IPS-20b (cell line): Measurements from ENCODE around the gene SCFD2.

Experiments
- H3K27ac ChIP-seq: one replicate; pipeline ENCODE4 v1.5.1; 2013; ENCODE audit warnings: low read length
- H3K27me3 ChIP-seq: 2 replicates; pipeline ENCODE4 v1.6.1; 2013; ENCODE audit warnings: mild to moderate bottlenecking, low read length, inconsistent platforms; ENCODE audit not compliant: insufficient read depth
- H3K36me3 ChIP-seq: 2 replicates; pipeline ENCODE4 v1.6.1; 2013; ENCODE audit warnings: low read depth, mild to moderate bottlenecking, inconsistent platforms, low read length, moderate library complexity; ENCODE audit not compliant: insufficient read depth
- H3K4me1 ChIP-seq: 2 replicates; pipeline ENCODE4 v1.6.1; 2013; ENCODE audit warnings: mild to moderate bottlenecking, control low read depth, inconsistent platforms, low read length, moderate library complexity; ENCODE audit not compliant: insufficient read depth
- H3K4me3 ChIP-seq: 2 replicates; pipeline ENCODE4 v1.5.1; 2013; ENCODE audit warnings: mild to moderate bottlenecking, low read length, inconsistent platforms
- H3K9ac ChIP-seq: 2 replicates; pipeline ENCODE4 v1.6.1; 2013; ENCODE audit warnings: low read depth, mild to moderate bottlenecking, inconsistent platforms, low read length, moderate library complexity
- H3K9me3 ChIP-seq: 2 replicates; pipeline ENCODE4 v1.6.1; 2013; ENCODE audit warnings: mild to moderate bottlenecking, low read depth, low read length, inconsistent platforms; ENCODE audit not compliant: insufficient read depth

SCFD2 gene

DNA sequence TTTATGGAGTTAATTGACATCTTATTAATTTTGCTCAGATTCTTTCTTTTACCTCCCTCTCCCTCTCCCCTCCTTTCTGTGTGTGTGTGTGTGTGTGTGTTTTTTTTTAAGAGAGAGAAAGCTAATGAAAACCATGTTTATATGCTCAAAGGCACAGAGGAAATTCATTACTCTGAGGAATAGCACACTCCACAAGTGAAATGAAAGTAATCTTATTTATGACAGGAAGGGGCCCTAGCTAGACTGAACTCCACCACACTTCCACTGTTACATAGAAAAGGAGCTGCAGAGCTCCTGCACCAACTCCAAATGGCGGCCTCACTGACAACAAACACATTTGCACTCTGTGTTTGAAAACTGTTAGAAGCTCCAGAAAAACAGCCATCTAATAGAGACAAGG, 353.1 kb downstream of the SCFD2 start:
- Histone ChIP-seq H3K4me1 (no peaks in the 10 kb centered on the region), H3K9me3 (no peaks in the 10 kb centered on the region), H3K27ac (no peak overlapping the region), H3K4me3 (no peak overlapping the region), H3K9ac (no peak overlapping the region), H3K36me3 (no peaks in the 10 kb centered on the region), H3K27me3 (no peaks in the 10 kb centered on the region)

DNA sequence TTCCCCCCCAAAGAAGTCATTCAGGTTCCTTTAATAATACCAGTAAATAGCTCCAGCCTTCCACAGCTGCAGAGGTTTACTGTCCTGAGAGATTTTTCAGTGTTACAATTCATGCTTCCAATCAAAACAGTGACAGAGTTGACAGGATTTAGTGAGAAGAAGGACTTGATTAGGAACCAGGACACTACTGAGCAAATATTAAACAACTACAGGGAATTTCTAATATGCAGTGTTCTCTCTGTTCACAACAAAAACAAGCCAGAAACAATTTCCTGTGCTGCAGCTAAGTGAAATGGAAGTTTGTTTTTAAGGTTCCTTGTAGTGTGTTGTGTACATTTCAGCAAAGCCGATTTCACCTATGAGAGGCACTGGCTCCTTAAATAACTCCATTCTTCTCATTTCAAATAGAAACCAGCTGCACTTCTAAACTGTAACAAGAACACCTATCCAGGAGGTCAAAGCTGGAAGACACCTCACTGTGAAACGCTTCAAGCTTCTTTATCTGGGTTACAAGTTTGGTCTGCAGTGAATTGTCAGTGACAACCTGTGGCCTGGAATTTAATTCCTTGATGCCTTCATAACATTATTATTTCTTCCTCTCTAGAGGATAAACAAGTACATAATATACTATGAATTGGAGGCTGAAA, 354.5 kb downstream of the SCFD2 start:
- no peak overlapping the region for H3K27ac ChIP-seq
- H3K36me3 ChIP-seq: no peaks in the 10 kb centered on the region
- H3K27me3 ChIP-seq: no peaks in the 10 kb centered on the region
- H3K4me3 ChIP-seq: no peak overlapping the region
- H3K9me3 ChIP-seq: no peaks in the 10 kb centered on the region
- no peaks in the 10 kb centered on the region for H3K4me1 ChIP-seq
- no peak overlapping the region for H3K9ac ChIP-seq

DNA sequence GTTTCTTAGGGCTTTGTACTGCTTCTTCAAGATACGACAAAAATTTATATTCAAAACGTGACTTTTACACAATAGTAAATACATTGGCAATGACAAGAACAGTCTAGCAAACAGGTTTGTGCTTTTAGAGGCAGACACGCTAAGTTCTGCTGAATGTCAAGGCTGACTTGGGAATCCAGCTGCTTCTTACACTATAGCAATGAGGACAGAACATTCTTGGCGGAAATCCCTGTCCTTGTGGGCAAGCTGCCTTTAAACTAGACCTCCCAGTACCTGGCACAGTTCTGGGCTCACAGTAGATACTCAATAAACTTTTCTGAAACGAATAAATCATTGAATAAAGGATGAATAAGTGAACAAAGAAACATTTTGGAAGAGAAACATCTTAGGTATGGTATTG, 355.5 kb downstream of the SCFD2 start:
- H3K4me1 ChIP-seq: no peaks in the 10 kb centered on the region
- no peak overlapping the region for H3K9ac ChIP-seq
- H3K4me3 ChIP-seq: no peak overlapping the region
- H3K9me3 ChIP-seq: no peaks in the 10 kb centered on the region
- H3K36me3 ChIP-seq: no peaks in the 10 kb centered on the region
- H3K27ac ChIP-seq: no peak overlapping the region
- no peaks in the 10 kb centered on the region for H3K27me3 ChIP-seq

DNA sequence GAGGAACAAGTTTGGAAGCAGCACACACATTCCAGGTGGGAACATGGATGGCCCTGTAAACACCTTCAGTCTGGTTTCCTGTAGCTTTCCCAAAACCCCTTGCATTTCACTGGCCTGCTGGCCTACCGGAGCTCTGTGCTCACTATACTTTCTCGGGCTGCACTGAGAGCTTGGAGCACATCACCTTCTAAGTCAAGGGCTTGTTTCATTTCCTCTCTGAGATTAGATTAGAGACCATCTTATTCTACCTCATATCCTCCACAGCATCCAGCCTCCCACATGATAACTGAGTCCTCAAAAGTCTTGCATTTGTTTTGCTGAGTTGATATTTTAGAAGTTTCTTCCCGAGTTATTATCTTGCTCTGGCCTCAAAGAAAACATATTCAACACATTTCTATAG, 356.0 kb downstream of the SCFD2 start:
- H3K9ac ChIP-seq: no peak overlapping the region
- H3K9me3 ChIP-seq: no peaks in the 10 kb centered on the region
- no peak overlapping the region for H3K27ac ChIP-seq
- H3K27me3 ChIP-seq: no peaks in the 10 kb centered on the region
- no peaks in the 10 kb centered on the region for H3K4me1 ChIP-seq
- no peak overlapping the region for H3K4me3 ChIP-seq
- no peaks in the 10 kb centered on the region for H3K36me3 ChIP-seq

DNA sequence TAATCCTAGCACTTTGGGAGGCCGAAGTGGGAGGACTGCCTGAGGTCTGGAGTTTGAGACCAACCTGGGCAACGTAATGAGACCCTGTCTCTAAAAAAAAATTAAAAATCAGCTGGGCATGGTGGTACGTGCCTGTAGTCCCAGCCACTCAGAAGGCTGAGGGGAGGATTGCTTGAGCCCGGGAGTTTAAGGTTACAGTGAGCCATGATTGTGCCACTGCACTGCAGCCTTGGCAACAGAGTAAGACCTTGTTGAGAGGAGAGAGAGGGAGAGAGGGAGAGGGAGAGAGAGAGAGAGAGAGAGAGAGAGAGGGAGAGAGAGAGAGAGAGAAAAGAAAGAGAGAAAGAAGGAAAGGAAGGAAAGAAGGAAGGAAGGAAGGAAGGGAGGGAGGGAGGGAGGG, 358.8 kb downstream of the SCFD2 start:
- H3K36me3 ChIP-seq: no peaks in the 10 kb centered on the region
- no peaks in the 10 kb centered on the region for H3K9me3 ChIP-seq
- no peaks in the 10 kb centered on the region for H3K27me3 ChIP-seq
- H3K4me1 ChIP-seq: no peaks in the 10 kb centered on the region
- no peak overlapping the region for H3K27ac ChIP-seq
- H3K9ac ChIP-seq: no peak overlapping the region
- H3K4me3 ChIP-seq: no peak overlapping the region

DNA sequence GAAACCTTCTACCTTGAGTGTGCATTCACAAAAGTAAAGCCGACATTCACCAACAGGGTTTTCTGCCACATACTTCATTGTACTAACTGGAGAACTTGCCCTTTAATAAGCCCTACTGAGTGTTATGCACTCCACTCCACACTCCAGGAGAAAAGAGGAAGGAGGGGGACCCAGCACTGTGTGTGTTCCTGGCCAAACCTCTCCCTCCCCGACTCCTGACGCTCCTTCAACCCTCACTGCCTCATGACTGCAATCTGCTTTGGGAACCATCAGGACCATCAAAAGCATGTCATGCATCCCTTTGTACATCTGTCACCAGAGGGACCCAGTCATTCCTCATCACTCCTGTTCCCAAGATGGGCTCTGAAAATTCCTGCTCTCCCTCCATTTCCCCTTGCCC, 360.1 kb downstream of the SCFD2 start:
- no peak overlapping the region for H3K4me3 ChIP-seq
- H3K4me1 ChIP-seq: no peaks in the 10 kb centered on the region
- no peaks in the 10 kb centered on the region for H3K36me3 ChIP-seq
- H3K27ac ChIP-seq: no peak overlapping the region
- H3K9ac ChIP-seq: no peak overlapping the region
- no peaks in the 10 kb centered on the region for H3K27me3 ChIP-seq
- H3K9me3 ChIP-seq: no peaks in the 10 kb centered on the region

DNA sequence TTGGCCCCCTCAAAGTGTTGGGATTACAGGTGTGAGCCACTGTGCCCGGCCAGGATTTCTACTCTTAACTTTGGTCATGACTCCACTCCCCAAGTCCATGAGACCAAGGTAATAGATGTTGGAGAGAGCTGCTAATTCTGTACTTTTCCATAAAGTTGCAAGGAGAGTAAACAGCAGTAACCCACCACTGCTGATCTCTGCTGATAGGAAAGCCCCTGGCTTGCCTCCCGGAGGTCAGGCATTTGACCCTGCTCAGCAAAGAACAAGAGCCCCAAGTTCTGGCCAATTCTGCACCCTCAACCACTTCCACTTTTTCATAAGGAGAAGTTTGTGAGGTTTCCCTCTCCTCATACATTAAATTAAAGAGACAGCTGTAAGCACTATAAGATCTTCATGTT, 360.7 kb downstream of the SCFD2 start:
- H3K9ac ChIP-seq: no peak overlapping the region
- no peaks in the 10 kb centered on the region for H3K9me3 ChIP-seq
- H3K36me3 ChIP-seq: no peaks in the 10 kb centered on the region
- H3K27me3 ChIP-seq: no peaks in the 10 kb centered on the region
- H3K4me3 ChIP-seq: no peak overlapping the region
- H3K27ac ChIP-seq: no peak overlapping the region
- H3K4me1 ChIP-seq: no peaks in the 10 kb centered on the region

DNA sequence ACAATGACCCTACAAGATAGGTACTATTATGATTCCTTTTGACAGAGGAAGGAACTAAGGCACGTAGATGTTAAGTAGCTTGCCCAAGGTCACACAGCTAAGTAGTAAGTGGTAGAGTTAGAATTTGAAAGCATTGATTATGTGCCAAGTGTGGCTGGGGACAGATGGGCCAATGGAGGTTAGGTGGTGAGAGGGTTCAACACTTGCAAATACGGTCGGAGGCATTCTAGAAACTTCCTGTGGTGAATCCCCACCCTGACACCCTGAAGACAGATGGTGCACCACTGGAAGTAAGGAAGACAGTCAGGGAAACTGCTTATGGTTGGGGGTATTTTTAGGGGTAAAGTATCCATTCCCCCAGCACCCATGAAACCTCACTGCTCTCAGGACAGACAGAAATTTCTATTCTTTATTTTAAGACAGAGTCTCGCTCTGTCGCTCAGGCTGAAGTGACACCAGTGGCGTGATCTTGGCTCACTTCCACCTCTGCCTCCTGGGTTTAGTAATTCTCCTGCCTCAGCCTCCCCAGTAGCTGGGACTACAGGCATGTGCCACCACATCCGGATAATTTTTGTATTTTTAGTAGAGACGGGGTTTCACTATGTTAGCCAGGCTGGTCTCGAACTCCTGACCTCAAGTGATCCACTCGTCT, 361.2 kb downstream of the SCFD2 start:
- Histone ChIP-seq H3K36me3 (no peaks in the 10 kb centered on the region), H3K4me3 (no peak overlapping the region), H3K9ac (no peak overlapping the region), H3K4me1 (no peaks in the 10 kb centered on the region), H3K27ac (no peak overlapping the region), H3K9me3 (no peaks in the 10 kb centered on the region), H3K27me3 (no peaks in the 10 kb centered on the region)

DNA sequence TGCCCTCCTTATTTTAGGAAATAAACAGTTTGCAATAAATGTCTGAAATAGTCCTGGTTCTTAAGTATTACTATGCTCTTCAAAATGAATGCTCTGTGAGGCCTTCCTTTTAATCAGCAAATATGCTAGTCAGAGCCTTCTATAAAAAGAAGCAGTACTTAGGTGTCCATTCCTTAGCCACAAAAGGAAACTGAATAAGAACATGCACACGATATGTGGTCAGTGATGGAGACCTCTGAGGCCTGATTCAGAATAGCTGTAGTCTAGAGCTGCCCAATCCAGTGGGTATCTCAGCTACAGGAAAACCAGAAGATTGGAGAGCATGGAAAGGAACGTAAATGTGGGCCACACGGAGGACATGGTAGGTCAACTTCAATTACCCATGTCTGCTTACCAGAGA, 361.9 kb downstream of the SCFD2 start:
- no peaks in the 10 kb centered on the region for H3K4me1 ChIP-seq
- H3K36me3 ChIP-seq: no peaks in the 10 kb centered on the region
- H3K27ac ChIP-seq: no peak overlapping the region
- H3K27me3 ChIP-seq: no peaks in the 10 kb centered on the region
- no peak overlapping the region for H3K4me3 ChIP-seq
- no peaks in the 10 kb centered on the region for H3K9me3 ChIP-seq
- H3K9ac ChIP-seq: no peak overlapping the region

DNA sequence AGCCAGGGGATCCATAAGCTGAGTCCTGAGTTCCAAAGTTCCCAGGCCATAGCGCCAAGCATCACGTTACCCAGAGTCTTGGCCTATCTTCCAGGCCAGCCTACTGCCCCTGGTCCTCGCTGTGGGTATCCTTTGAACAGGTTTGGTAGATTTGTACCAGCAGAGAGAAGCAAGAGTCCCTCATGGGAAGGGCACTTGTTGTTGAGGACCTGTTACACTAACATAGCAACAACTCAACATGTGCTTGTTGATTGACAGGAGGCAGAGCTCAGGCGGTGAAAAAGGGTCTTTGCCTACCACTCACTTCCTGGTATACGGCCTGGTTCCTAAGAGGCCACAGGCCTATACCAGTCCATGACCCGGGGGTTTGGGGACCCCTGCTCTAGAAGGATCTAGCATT, 365.3 kb downstream of the SCFD2 start:
- H3K27ac ChIP-seq: no peak overlapping the region
- no peaks in the 10 kb centered on the region for H3K4me1 ChIP-seq
- no peaks in the 10 kb centered on the region for H3K27me3 ChIP-seq
- H3K9me3 ChIP-seq: no peaks in the 10 kb centered on the region
- no peaks in the 10 kb centered on the region for H3K36me3 ChIP-seq
- H3K4me3 ChIP-seq: no peak overlapping the region
- no peak overlapping the region for H3K9ac ChIP-seq

DNA sequence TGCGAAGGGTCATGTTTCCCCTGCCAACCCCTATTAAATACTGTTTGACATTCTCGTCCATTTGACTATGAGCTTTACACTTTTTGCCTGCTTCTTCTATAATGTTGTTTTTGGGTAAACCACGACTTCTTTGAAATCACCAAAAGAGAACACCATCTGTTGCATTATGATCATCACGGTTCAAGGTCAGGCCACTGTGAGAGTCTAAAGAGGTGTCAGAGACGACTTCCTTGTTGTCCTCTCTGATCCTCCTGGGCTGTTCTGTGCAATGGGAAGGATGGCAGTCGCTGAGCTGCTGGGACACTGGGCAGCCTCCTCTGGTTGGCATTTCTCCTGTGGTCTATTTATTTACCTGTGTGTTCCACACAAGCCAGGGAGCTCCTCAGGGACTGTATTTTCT, 366.2 kb downstream of the SCFD2 start:
- H3K4me3 ChIP-seq: no peak overlapping the region
- H3K9ac ChIP-seq: no peak overlapping the region
- H3K4me1 ChIP-seq: no peaks in the 10 kb centered on the region
- H3K27ac ChIP-seq: no peak overlapping the region
- no peaks in the 10 kb centered on the region for H3K27me3 ChIP-seq
- H3K36me3 ChIP-seq: no peaks in the 10 kb centered on the region
- peaks cover 2% of the 10 kb centered on the region; the same call in 1 of the 2 replicates for H3K9me3 ChIP-seq

DNA sequence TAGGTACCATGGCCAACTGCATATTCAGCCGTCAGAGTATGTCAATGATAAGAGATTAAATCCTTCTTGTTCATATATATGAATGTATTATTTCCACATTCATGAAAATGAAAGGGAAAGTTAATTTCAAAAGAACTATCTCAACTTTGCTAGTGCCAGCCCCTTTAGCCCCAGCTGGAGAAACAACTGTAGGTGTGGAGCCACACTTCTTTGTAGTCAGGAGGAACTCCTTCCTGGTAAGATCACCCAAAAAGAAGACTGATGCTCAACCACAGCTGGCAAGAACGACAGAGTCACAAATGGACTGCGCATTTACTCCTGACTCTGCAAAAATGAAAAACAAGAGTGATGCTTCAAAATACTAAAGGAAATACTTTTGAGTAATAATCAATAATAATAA, 367.4 kb downstream of the SCFD2 start:
- H3K9me3 ChIP-seq: peaks cover 6% of the 10 kb centered on the region; the same call in 1 of the 2 replicates
- no peaks in the 10 kb centered on the region for H3K4me1 ChIP-seq
- H3K27me3 ChIP-seq: no peaks in the 10 kb centered on the region
- H3K27ac ChIP-seq: no peak overlapping the region
- no peak overlapping the region for H3K4me3 ChIP-seq
- H3K9ac ChIP-seq: no peak overlapping the region
- H3K36me3 ChIP-seq: no peaks in the 10 kb centered on the region
